Endometrial microvascular endothelial cells (primary cell): ENCODE measurements around the gene DZIP1. TPM values are rescaled to one million over a fixed set of nuclear protein-coding genes. Genes with fewer than 3 reads are reported as not detected.
"Not testable (repeated sequence)": the region's sequence is repeated elsewhere in the genome, so short reads cannot be mapped to it uniquely, and the experiment has no call there.

ENCODE experiments used
- in situ Hi-C: cut with HindIII; loops from 2 replicates; pipeline ENCODE4 v1.10.0; 2017; ENCODE audit warnings: low sequenced_read_pairs, low pct_unique_long_range_greater_than_20kb; ENCODE audit errors: inconsistent ontology term
- total RNA-seq: library from RNA; depleted of rRNA; stranded (reverse); fragments of >200 nt; gene quantifications from one replicate; pipeline ENCODE4 v1.2.3, GENCODE V29; 2015; ENCODE audit errors: inconsistent ontology term

DZIP1 gene
- total RNA-seq, 1 donor from 2014 or later = 9.9 TPM

DNA sequence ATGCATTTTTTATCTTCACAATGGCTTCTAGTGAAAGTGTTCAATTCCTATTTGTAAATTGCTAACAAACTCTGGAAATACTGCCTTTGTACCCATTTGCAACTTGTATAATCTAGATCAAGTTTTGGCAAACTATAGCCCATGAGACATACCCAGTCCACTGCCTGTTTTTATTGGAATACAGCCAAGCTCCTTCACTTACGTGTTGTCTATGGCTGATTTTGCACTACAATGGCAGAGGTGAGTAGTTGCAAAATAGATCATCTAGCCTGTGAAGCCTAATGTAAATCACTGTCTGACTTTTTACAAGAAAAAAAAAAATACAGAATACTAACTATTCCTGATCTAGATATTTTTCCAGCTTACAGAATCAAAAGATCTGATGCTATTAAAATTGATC is 37.1 kb downstream of the DZIP1 start:
- in situ Hi-C loops = no loop called here

DNA sequence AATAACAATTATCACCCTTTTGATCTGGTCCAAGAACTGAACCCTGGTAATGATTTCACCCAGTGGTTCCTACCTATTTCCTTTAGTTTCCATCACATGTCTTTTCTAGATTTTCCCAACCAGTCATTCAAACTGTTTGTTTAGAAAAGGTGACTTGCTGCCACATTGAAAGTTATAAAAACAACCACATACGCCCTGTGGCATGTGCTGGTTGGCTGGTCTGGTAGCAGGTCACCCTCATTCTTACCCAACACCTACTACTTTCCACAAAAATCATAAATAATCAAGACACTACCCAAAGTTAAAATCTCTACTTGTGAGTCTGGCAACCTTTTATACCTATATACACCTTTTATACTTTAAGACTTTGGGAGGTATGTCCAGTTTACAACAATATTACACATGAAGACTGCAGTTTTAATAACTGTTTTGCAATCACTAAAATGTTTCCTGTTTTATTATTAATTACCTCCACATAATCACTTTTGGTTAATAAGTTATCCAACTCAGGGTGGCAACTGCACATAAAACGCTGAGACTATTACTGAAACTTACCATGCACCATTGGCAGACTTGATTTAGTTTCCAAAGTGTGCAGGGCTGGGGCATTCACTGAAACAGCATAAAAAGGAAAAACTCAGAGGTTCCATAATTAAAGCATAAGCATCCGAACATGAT is 38.9 kb downstream of the DZIP1 start:
- in situ Hi-C loops = no loop called here

DNA sequence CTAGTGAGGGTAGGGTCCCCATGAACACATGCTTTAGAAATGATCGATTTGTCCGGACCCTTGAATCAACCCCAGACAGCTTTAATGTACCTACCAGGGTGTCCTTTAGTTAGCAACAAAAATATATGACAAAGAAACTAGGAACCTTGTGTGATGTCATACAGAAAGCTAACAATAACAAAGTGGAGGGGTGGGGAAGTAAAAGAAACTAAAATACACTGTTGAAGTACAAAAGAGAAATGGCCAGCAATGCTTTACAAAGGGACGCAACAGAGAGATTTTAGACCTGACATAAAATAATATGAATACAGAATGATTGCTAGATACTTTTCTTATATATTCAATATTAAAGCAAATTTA is 40.0 kb downstream of the DZIP1 start:
- in situ Hi-C loops = no loop called here

DNA sequence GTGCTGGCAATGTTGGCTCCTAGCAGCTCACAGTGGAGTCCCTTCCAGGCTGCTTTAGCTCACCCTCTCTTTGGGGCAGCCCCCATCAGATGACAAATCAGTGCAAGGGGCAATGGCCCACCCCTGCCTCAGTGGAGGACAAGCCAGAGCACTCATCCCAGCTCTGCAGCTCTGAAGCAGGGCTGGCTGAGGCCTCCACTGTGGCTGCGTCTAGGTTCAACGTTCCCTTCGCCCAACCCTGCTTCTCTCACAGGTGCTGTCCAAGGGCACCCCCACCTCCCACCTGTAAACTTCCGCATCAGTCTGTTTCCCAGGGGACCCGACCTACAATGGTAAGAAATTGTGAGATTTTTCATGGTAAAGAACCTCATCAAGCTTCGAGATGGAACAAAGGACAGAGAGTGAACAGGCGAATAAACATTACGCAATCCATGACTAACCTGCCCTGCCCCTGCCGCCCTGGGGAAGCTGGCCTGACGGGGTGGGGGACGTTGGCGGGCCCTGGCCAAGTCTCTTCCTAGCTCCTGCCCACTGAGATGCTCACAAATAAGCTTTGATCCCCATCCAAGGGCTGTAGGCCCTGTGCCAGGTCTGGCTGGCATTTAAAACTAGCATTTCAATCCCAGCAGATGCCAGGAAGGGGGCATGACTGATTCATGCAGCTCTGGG is 40.5 kb downstream of the DZIP1 start:
- in situ Hi-C loops = no loop called here

DNA sequence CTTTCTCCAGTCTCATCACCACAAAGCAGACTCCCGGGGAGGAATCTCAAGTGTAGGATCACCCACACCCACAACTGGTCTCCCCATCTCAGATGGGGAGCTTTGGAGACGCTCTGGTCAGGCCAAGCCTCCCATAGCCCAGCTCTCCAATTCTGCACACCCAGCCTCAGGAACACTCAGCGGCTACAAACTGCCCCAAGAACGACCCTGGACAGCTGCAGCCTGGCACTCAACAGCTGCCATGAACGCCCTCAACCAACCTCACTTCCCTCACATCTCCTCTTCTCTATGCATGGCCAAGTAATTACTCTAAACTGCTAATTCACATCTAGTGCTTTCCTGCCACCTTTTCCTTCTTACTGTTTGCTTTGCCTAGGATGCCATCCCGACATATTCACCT is 42.6 kb downstream of the DZIP1 start:
- in situ Hi-C loops = no loop called here

DNA sequence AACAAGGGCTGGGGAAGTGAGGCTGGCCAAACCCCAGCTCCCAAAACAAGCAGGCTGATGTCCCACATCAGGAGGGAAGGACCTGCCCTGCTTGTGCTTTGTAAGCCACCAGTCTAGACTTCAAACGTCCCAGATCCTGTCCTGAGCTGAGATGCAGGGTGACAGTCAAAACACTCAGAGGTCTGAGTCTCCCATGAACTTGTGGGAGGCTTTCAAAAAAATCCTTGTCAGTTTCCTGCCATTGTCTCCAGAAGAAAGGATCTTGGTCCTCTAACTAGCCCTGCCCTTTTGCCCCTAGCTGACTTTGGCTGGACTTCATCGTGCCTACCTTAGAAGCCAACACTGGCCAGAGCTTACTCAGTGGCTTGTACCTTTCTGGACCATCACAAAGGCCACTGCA is 43.3 kb downstream of the DZIP1 start:
- in situ Hi-C loops = no loop called here

DNA sequence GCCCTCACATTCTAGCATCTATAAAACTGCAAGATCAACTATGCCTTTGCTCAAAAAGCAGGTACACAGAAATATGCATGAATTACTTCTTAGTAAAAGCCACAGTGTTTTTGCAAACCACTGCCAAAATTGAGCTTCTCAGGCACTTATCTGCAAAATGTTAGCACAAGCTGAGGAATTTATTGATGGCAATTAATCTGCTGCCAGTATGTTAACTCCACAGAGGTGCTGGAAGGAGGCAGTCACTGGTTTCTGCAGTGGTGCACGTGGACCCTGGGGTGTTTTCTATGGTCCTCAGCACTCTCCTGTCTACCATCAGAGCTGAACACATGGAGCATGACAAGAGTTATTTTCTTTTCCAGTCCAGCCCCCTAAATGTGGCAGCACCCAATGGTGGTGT is 47.8 kb downstream of the DZIP1 start:
- in situ Hi-C loops = no loop called here

DNA sequence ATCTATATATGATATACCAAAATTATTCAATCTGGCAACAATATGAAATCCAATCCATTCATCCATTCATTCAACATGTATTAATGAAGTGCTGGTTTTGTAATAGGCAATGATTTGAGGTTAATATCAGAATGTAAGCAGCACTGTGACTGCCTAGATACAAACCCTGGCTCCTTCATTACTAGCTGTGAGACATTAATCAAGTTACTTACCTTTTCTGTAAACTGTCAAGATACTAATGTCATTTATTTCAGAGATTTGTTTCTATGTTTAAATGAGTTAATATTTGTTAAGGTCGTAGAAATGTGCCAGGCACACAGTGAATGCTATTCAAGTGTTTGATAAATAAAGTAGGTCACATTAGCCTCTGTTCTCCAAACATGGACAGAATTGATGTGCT is 51.0 kb downstream of the DZIP1 start:
- in situ Hi-C loops = no loop called here

DNA sequence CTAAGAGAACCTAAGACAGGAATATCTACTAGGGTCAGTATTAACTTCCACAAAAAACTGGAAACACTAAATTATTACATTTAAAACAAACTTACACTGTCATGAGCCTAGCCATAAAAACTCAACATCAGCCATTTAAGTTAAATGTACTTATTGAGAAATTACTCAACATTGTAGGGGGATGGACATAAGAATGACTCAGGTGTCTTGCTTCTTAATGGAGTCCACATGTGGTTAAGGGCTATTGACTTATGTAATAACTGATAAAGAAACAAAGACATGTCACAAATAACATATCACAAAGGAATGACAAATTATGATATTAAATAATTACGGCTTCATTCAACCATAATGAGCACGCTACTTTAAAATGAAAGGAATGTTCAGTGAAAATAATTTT is 55.8 kb downstream of the DZIP1 start:
- in situ Hi-C loops = no loop called here

DNA sequence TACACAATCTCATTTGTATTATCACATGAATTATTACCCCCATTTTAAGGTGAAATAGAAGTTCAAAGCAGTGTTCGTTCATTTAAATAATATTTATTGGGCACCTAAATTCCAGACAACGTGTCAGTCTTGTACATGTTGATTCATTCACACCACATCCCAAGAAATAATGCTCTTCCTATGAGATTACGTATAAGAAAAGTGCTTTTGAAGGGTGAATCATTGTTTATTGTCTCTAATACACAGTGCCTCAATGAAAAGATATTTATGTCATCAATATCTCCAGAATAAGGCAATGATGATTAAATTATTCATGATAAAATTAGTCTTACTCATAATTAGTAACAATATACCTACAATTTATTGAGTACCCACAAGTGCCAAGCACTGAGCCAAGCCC is 56.4 kb downstream of the DZIP1 start:
- in situ Hi-C loops = no loop called here

DNA sequence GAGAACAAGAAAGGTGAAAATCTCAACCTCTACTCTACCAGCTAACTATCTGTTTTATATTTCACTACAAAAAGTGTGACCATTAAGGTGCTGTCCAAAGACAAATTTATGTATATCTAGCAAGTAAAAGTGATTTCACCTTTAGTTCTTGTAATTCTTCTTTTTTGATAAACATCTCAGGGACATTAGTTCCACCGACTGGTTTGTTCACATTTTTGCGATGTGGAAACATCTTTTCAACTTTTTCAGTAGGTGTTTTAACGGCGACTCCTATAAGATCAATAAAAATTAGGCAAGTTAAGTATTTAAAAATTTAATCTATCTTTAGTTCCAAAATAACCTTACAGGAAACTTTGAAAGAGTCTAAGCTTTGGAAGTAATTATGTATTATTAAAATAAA is 58.6 kb downstream of the DZIP1 start:
- in situ Hi-C loops = no loop called here

DNA sequence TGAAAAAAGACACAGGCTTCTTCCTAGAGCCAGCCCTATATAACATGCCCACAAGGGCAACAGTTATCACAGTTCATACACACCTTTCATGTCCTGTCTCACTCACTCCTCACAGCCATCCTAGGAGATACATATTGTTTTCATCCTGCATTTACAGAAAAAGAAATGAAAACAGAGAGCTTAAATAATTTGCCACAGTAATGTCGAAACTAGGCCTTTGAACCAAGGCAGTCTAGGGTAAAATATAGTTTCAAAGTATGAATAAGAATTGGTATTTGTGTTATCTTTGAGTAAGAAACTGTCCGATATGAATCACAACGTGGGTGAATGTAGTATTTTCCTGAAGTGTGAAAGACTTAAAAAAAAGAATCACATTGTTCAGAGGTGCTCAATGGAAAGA is 65.2 kb downstream of the DZIP1 start:
- in situ Hi-C loops = no loop called here

DNA sequence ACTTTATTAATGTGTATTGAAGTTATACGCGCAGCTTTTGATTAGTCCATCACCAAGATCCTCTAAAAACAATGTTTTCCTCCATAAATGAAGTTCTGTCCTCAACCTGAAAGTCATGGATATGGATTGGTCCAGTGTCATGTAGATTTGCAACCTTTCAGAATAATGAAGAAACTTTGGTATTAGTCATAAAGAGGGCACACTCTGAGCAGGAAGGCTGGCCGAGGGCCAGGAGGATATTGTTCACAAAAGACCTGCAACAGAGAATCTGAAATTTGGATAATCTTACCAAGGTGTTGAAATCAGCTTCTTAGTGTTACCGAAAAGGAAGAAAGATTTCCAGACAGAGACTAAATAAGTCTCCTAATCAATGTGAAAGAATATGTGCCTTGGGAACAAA is 71.3 kb downstream of the DZIP1 start:
- in situ Hi-C loops = no loop called here

DNA sequence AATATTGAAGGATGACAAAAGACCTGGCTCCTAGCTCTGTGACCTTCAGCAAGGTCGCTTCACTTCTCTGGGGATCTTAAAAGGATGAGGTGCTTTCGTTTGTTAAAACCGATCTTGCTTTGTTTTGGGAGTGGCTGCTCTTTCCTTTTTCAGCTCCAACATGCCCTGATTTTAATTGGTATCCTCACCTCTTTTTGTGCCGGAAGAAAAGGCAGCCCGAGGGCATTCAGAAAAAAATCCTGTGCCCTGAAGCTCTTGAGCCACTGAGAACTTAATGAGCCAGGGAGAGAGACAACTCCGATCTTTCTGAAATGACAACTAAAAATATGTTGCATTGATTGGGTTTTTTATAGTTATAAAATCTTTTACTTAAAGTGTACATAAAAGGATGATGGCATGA is 72.6 kb downstream of the DZIP1 start:
- in situ Hi-C loops = no loop called here

DNA sequence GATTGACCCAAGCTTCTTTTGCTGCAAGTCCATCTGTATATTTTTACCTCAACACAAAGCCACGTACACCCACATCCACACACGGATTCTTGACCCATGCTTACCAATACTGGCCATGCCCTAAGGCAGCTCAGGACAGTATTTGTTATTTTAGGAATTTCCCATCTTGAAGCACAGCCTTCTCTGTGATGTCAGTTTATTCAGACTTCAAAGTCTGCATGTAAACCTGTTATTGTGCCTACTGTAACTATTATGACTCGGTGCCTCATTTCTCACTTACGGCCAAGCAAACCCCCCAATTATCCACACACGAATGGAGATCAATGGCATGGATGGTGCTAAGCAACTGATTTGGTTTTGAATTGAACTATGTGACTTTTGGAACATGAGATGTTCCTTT is 74.5 kb downstream of the DZIP1 start:
- in situ Hi-C loops = no loop called here

DNA sequence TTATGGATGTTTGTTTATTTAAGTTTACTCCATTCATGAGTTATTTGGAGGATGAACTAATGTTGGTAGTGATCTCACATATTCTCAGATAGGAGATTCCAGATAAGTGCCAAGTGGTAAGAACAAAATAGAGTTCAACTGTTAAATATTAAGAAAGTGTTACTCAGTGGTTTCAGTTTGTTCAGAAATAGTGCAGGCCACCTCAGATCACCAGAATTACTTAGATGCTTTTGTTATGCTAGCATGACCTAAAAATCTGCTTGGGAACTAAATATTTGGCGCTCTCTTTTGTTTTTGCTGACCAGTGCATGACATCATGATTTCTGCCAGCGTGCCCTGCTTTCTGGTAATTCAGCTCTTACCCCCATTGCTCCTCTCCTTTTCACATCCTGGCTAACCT is 76.4 kb downstream of the DZIP1 start:
- in situ Hi-C loops = no loop called here

DNA sequence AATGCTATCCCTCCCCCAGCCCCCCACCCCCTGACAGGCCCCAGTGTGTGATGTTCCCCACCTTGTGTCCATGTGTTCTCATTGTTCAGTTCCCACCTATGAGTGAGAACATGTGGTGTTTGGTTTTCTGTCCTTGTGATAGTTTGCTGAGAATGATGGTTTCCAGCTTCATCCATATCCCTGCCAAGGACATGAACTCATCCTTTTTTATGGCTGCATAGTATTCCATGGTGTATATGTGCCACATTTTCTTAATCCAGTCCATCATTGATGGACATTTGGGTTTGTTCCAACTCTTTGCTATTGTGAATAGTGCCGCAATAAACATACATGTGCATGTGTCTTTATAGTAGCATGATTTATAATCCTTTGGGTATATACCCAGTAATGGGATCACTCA is 78.7 kb downstream of the DZIP1 start:
- in situ Hi-C loops = not testable (repeated sequence)

DNA sequence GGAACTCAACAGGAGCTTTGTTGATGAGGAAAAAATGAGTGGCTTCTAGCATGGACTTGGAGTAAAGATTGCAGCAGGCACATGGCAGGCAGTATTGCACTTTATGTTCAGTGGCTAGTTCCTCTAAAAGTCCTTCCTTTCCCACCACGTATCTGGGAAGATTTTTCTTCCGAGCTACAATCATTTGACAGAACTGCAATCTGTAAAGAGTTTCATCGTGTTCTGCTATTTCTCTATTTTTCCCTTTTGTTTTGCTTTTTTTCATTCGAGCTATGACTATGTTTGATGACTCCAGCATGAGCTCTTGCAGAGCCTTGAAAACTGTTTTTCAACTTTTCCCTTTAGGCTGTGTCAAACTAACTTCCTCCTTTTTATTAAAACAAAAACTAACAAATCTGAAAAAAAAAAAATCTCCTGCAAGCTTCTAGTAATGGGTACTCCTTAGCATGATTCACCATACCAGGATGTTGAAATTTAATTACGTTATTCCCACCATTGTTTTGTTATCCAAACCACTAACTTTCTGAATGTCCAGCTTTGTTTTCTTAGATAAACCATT is 79.7 kb downstream of the DZIP1 start:
- in situ Hi-C loops = no loop called here

DNA sequence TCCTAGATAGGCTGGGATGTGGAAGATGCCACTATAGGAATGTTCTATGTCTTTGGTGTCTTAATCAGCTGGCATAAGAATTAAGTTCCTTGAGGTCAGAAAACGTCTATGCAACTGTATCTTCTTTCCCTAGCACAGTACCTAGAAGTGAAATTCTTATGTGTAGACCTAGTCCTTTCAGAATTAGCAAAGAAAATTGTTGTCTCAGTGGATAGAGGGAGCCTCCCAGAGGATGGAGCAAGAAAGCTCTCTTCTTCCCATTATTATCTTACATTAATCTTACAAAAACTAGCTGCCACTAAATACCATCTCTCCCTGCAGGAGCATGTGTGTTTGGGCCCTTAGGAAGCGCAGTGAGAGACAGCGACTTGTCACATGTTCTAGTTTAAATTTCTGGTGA is 80.4 kb downstream of the DZIP1 start:
- in situ Hi-C loops = no loop called here

DNA sequence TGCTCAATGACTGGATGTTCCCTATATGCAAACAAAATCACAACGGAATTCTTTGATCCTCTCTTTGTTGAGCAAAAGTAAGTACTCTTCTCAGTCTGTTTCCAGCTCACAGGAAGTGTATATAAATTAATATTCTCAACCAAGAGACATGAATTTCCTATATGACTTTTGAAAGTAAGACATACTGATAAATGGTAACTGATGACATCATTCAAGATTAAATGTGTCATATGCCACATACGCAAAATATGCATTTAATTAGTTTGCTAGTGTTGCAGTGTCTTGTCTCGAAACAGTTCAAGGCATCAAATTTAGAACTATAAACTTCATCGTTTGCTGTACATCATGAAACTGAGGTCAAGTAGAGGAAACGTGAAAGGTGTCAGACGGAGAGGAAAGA is 84.1 kb downstream of the DZIP1 start:
- in situ Hi-C loops = no loop called here

DNA sequence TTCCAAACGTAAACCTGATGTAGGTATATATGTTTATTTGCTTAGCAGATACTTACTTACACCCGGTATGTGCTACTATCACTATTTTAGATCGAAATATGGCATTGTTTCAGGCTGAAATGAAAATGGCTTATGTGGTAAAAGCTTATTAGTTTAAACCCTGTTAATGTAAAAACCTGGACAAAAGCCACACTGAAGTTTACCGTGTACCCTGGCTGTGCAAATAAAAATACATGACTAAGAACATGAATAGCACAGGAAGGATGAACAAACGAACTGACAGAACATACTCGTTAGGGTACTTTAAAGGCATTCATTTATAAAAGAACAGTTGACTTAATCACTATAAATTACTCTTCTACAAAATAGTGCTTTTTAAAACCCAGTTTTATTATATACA is 85.4 kb downstream of the DZIP1 start:
- in situ Hi-C loops = no loop called here
